Mesendoderm (in vitro differentiated cells): ENCODE measurements around the gene PAK4.

Experiments used
- DNase-seq: peaks from one replicate; pipeline ENCODE4 v3.0.0; 2013
- H2AK5ac ChIP-seq: 2 replicates; pipeline ENCODE4 v1.6.1; 2013; ENCODE audit warnings: low read length, inconsistent platforms
- H2BK120ac ChIP-seq: 2 replicates; pipeline ENCODE4 v1.6.1; 2013; ENCODE audit warnings: low read depth, mild to moderate bottlenecking, low read length, moderate library complexity, mixed read lengths
- H2BK15ac ChIP-seq: replicated peaks from 2 replicates; pipeline ENCODE4 v1.6.1; 2013; ENCODE audit warnings: low read depth, mild to moderate bottlenecking, moderate library complexity
- H2BK5ac ChIP-seq: 2 replicates; pipeline ENCODE4 v1.6.1; 2013; ENCODE audit warnings: low read length, inconsistent platforms
- H3K18ac ChIP-seq: 2 replicates; pipeline ENCODE4 v1.6.1; 2013; ENCODE audit warnings: mild to moderate bottlenecking, low read length, mixed read lengths
- H3K23ac ChIP-seq: one replicate; pipeline ENCODE4 v1.6.1; 2013; ENCODE audit warnings: low read length
- H3K27ac ChIP-seq: 2 replicates; pipeline ENCODE4 v1.5.1; 2013; ENCODE audit warnings: low read depth, mild to moderate bottlenecking, inconsistent platforms, low read length, moderate library complexity
- H3K27me3 ChIP-seq: 2 replicates; pipeline ENCODE4 v1.6.1; 2013; ENCODE audit warnings: low read length, control low read depth, mild to moderate bottlenecking, inconsistent platforms; ENCODE audit not compliant: insufficient read depth, poor library complexity
- H3K36me3 ChIP-seq: 2 replicates; pipeline ENCODE4 v1.6.1; 2013; ENCODE audit warnings: low read length, inconsistent platforms; ENCODE audit not compliant: control insufficient read depth, insufficient read depth
- H3K4ac ChIP-seq: one replicate; pipeline ENCODE4 v1.6.1; 2013; ENCODE audit warnings: low read depth, mild to moderate bottlenecking, low read length, moderate library complexity
- H3K4me1 ChIP-seq: 2 replicates; pipeline ENCODE4 v1.6.1; 2013; ENCODE audit warnings: low read depth, low read length, inconsistent platforms; ENCODE audit not compliant: control insufficient read depth
- H3K4me2 ChIP-seq: 2 replicates; pipeline ENCODE4 v1.6.1; 2013; ENCODE audit warnings: low read length
- H3K4me3 ChIP-seq: 2 replicates; pipeline ENCODE4 v1.5.1; 2013; ENCODE audit warnings: mild to moderate bottlenecking, low read length
- H3K56ac ChIP-seq: one replicate; pipeline ENCODE4 v1.6.1; 2013; ENCODE audit warnings: low read length
- H3K79me1 ChIP-seq: 2 replicates; pipeline ENCODE4 v1.6.1; 2013; ENCODE audit warnings: low read length, inconsistent platforms
- H3K79me2 ChIP-seq: 2 replicates; pipeline ENCODE4 v1.6.1; 2013; ENCODE audit warnings: mild to moderate bottlenecking, low read length; ENCODE audit not compliant: control insufficient read depth, insufficient read depth
- H3K9ac ChIP-seq: 2 replicates; pipeline ENCODE4 v1.6.1; 2013; ENCODE audit warnings: low read length, inconsistent platforms
- H4K5ac ChIP-seq: one replicate; pipeline ENCODE4 v1.6.1; 2013; ENCODE audit warnings: low read length
- H4K8ac ChIP-seq: one replicate; pipeline ENCODE4 v1.6.1; 2013; ENCODE audit warnings: low read depth, mild to moderate bottlenecking, control low read depth, low read length, moderate library complexity
- WGBS: extraction: QIAGEN DNeasy Blood & Tissue Kit; methylation state at CpG from one replicate; pipeline ENCODE4 v1.1.7; 2013; ENCODE audit warnings: low lambda C conversion rate, missing lambda C conversion rate; ENCODE audit not compliant: insufficient coverage; ENCODE audit errors: extremely low coverage; 5-methylcytosine and 5-hydroxymethylcytosine counted together

The PAK4 gene

GRCh38 chr19:39097299-39097698 lies 28.3 kb upstream of the PAK4 start:
- no peak overlapping the region for H3K27ac ChIP-seq
- H3K56ac ChIP-seq = no peak overlapping the region
- H3K79me1 ChIP-seq = no peaks in the 10 kb centered on the region
- H2AK5ac ChIP-seq = no peak overlapping the region
- no peaks in the 10 kb centered on the region for H3K79me2 ChIP-seq
- H3K23ac ChIP-seq = no peak overlapping the region
- no peak for DNase-seq
- H2BK120ac ChIP-seq = no peak overlapping the region
- no peaks in the 10 kb centered on the region for H3K36me3 ChIP-seq
- no peaks in the 10 kb centered on the region for H3K4me1 ChIP-seq
- no peak overlapping the region for H3K4me2 ChIP-seq
- no peak overlapping the region for H3K18ac ChIP-seq
- H3K27me3 ChIP-seq = no peaks in the 10 kb centered on the region
- H4K5ac ChIP-seq = no peak overlapping the region
- no peak overlapping the region for H3K4ac ChIP-seq
- H2BK15ac ChIP-seq = no peak overlapping the region
- H4K8ac ChIP-seq = no peak overlapping the region
- H3K9ac ChIP-seq = no peak overlapping the region
- no peak overlapping the region for H2BK5ac ChIP-seq
- no CpG with 5 or more reads among the region's 5 CpGs for WGBS
- H3K4me3 ChIP-seq = no peak overlapping the region

DNA sequence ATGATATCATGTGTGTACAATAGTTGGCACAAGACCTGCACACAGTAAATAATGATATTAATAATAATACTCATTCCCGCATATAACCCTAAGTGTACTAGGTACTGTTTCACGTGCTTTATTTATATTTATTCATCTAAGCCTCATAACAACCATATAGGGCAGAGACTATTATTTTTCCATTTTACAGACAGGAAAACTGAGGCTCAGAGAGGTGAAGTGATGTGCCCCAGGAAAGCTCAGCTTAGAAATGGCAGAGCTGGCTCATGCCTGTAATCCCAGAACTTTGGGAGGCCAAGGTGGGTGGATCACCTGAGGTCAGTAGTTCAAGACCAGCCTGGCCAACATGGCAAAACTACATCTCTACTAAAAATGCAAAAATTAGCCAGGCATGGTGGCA lies 27.9 kb upstream of the PAK4 start:
- Histone ChIP-seq H2BK120ac (no peak overlapping the region), H3K4me3 (no peak overlapping the region), H4K5ac (no peak overlapping the region), H4K8ac (no peak overlapping the region), H3K4ac (no peak overlapping the region), H3K4me2 (no peak overlapping the region), H3K27me3 (no peaks in the 10 kb centered on the region), H3K9ac (no peak overlapping the region), H3K79me1 (no peaks in the 10 kb centered on the region), H3K36me3 (no peaks in the 10 kb centered on the region), H3K18ac (no peak overlapping the region), H3K79me2 (no peaks in the 10 kb centered on the region), H2BK5ac (no peak overlapping the region), H2AK5ac (no peak overlapping the region), H2BK15ac (no peak overlapping the region), H3K4me1 (no peaks in the 10 kb centered on the region), H3K56ac (no peak overlapping the region), H3K27ac (no peak overlapping the region), H3K23ac (no peak overlapping the region)
- DNase-seq = no peak
- WGBS = 100% methylated on average over 2 of the region's 2 CpGs

DNA sequence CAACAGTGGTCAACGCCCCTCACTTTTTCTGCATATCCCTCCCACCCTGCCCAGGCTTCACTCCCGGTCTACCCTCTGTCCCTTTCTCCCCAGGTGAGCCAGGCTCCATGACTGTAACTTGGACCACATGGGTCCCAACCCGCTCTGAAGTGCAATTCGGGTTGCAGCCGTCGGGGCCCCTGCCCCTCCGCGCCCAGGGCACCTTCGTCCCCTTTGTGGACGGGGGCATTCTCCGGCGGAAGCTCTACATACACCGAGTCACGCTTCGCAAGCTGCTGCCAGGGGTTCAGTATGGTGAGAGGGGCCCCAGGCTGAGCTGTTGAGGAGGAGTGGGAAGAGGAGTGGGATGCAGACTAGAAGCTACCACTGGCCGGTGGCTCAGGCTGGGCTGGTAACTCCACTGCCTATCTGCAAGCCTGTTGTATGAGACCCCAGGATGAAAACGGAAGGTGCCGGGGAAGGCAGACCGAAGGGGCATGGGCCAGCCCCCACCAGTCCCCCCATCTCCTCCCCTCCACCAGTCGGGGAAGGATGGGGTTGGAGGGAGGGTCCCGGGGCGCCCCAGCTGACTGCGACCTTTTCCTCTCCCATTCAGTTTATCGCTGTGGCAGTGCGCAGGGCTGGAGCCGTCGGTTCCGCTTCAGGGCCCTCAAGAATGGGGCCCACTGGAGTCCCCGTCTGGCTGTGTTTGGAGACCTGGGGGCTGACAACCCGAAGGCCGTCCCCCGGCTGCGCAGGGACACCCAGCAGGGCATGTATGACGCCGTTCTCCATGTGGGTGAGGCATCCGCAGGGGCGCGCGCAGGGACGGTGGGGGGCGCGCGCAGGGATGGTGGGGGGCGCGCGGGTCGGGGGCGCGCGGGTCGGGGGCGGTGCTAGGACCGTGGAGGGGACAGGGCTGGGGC lies 27.0 kb upstream of the PAK4 start:
- no peak overlapping the region for H2BK120ac ChIP-seq
- H3K79me2 ChIP-seq = no peaks in the 10 kb centered on the region
- H3K9ac ChIP-seq = no peak overlapping the region
- no CpG with 5 or more reads among the region's 53 CpGs for WGBS
- DNase-seq = no peak
- no peaks in the 10 kb centered on the region for H3K79me1 ChIP-seq
- no peak overlapping the region for H3K27ac ChIP-seq
- H2AK5ac ChIP-seq = no peak overlapping the region
- no peaks in the 10 kb centered on the region for H3K4me1 ChIP-seq
- H2BK15ac ChIP-seq = no peak overlapping the region
- H4K8ac ChIP-seq = no peak overlapping the region
- H3K36me3 ChIP-seq = no peaks in the 10 kb centered on the region
- H4K5ac ChIP-seq = no peak overlapping the region
- no peak overlapping the region for H3K23ac ChIP-seq
- no peaks in the 10 kb centered on the region for H3K27me3 ChIP-seq
- no peak overlapping the region for H3K4ac ChIP-seq
- no peak overlapping the region for H3K18ac ChIP-seq
- H2BK5ac ChIP-seq = no peak overlapping the region
- no peak overlapping the region for H3K4me3 ChIP-seq
- H3K56ac ChIP-seq = no peak overlapping the region
- no peak overlapping the region for H3K4me2 ChIP-seq

- H3K4me3 ChIP-seq = no peak overlapping the region
- H2AK5ac ChIP-seq = no peak overlapping the region
- H3K79me2 ChIP-seq = no peaks in the 10 kb centered on the region
- H3K27ac ChIP-seq = no peak overlapping the region
- H3K4ac ChIP-seq = no peak overlapping the region
- H3K23ac ChIP-seq = no peak overlapping the region
- H3K4me2 ChIP-seq = no peak overlapping the region
- H4K5ac ChIP-seq = no peak overlapping the region
- no CpG with 5 or more reads among the region's 9 CpGs for WGBS
- H3K56ac ChIP-seq = no peak overlapping the region
- H3K9ac ChIP-seq = no peak overlapping the region
- no peak overlapping the region for H2BK15ac ChIP-seq
- H3K4me1 ChIP-seq = no peaks in the 10 kb centered on the region
- no peak overlapping the region for H2BK120ac ChIP-seq
- H3K36me3 ChIP-seq = no peaks in the 10 kb centered on the region
- no peak overlapping the region for H3K18ac ChIP-seq
- no peak overlapping the region for H2BK5ac ChIP-seq
- H4K8ac ChIP-seq = no peak overlapping the region
- no peaks in the 10 kb centered on the region for H3K27me3 ChIP-seq
- DNase-seq = no peak
- no peaks in the 10 kb centered on the region for H3K79me1 ChIP-seq
These were observed 26.2 kb upstream of the PAK4 start for GRCh38 chr19:39099341-39099740.

DNA sequence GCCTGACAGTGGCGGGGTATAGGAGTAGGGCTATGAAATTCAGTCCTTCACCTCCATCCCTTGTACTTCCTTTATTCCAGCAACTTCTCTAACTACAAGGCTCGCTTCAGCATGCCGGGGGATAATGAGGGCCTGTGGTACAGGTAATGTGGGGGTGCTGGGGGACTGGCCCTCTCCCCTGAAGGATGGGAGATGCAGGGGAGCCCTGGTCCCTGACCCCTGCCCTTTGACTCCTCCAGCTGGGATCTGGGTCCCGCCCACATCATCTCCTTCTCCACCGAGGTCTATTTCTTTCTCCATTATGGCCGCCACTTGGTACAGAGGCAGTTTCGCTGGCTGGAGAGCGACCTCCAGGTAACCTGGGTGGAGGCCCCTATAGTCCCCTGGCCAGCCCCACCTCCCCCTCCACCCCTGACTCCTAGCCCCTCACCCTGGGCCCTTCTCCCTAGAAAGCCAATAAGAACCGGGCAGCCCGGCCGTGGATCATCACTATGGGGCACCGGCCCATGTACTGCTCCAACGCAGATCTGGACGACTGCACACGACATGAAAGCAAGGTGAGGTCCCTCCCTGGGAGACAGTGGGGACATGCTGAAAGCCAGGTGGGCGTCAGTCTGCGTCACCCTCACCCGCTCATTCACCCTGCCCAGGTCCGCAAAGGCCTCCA lies 25.0 kb upstream of the PAK4 start:
- Histone ChIP-seq H2BK15ac (no peak overlapping the region), H3K27me3 (no peaks in the 10 kb centered on the region), H4K5ac (no peak overlapping the region), H3K36me3 (no peaks in the 10 kb centered on the region), H3K18ac (no peak overlapping the region), H4K8ac (no peak overlapping the region), H3K4me2 (no peak overlapping the region), H3K9ac (no peak overlapping the region), H3K79me1 (no peaks in the 10 kb centered on the region), H3K4me1 (no peaks in the 10 kb centered on the region), H3K4ac (no peak overlapping the region), H2AK5ac (no peak overlapping the region), H3K23ac (no peak overlapping the region), H3K27ac (no peak overlapping the region), H2BK120ac (no peak overlapping the region), H3K79me2 (no peaks in the 10 kb centered on the region), H3K56ac (no peak overlapping the region), H3K4me3 (no peak overlapping the region), H2BK5ac (no peak overlapping the region)
- no peak for DNase-seq
- no CpG with 5 or more reads among the region's 19 CpGs for WGBS
